ENCODE measurements around the gene CT45A7.
"Not testable (repeated sequence)": the region's sequence is repeated elsewhere in the genome, so short reads cannot be mapped to it uniquely, and the experiment has no call there.

The CT45A7 gene, protein sequence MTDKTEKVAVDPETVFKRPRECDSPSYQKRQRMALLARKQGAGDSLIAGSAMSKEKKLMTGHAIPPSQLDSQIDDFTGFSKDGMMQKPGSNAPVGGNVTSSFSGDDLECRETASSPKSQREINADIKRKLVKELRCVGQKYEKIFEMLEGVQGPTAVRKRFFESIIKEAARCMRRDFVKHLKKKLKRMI

DNA sequence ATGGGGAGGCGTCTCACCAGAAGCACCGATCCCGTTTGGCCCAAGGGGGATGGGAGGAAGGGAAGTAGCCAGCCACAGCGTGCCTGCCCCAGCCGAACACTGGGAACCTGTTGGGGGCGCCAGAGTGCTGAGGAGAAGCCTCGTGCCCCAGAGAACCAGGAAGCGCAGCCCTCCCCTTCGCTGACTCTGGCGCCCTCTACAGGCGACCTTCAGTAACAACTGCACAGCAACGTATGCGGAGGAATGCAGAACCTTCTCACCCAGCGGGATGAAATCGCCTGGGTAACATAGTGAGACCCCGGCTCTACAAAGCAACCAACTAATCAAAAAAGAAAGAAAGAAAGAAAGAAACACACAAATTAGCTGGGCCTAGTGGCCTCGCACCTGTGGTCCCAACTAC, at the start of gene CT45A7:
Gene CT45A7 (minus strand): TSS at position 101 of the 400 bp plus-strand sequence. CDS start 3,747 bp downstream, outside the sequence.
- DNase-seq, result not testable (repeated sequence)

DNA sequence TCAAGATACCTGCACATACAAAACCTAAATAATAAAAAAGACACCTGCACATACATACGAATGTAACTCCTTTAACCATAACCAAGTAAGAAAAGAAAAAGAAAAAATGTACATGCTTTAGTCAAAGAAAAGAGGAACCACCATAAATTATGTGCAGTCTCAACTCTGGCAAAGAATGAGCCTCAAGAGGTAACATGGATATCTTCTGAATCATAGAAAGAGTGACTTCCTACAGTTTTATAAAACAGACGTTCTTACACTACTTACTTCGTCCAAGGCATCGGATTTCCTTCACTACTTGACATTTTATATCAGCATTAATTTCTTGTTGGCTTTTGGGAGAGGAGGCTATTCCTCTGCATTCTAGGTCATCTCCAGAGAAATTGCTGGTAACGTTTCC, 45.7 kb upstream of the CT45A7 start:
- DNase-seq, result not testable (repeated sequence)

DNA sequence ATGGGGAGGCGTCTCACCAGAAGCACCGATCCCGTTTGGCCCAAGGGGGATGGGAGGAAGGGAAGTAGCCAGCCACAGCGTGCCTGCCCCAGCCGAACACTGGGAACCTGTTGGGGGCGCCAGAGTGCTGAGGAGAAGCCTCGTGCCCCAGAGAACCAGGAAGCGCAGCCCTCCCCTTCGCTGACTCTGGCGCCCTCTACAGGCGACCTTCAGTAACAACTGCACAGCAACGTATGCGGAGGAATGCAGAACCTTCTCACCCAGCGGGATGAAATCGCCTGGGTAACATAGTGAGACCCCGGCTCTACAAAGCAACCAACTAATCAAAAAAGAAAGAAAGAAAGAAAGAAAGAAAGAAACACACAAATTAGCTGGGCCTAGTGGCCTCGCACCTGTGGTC, 34.6 kb upstream of the CT45A7 start, which contains the start of gene CT45A9:
Gene CT45A9 (minus strand): TSS at position 101 of the 400 bp plus-strand sequence. CDS start 3,751 bp downstream, outside the sequence.
- DNase-seq, result not testable (repeated sequence)

DNA sequence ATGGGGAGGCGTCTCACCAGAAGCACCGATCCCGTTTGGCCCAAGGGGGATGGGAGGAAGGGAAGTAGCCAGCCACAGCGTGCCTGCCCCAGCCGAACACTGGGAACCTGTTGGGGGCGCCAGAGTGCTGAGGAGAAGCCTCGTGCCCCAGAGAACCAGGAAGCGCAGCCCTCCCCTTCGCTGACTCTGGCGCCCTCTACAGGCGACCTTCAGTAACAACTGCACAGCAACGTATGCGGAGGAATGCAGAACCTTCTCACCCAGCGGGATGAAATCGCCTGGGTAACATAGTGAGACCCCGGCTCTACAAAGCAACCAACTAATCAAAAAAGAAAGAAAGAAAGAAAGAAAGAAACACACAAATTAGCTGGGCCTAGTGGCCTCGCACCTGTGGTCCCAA, 17.4 kb upstream of the CT45A7 start, which contains the start of gene CT45A8:
Gene CT45A8 (minus strand): TSS at position 101 of the 400 bp plus-strand sequence. CDS start 3,755 bp downstream, outside the sequence.
- not testable (repeated sequence) for DNase-seq

- not testable (repeated sequence) for DNase-seq
These were observed 17.2 kb downstream of the CT45A7 start, which contains the start of gene CT45A2 for GRCh38 chrX:135819912-135820311. CT45A2 (minus strand) TSS chrX:135820012; CDS start chrX:135816265, 3,747 bp downstream.

DNA sequence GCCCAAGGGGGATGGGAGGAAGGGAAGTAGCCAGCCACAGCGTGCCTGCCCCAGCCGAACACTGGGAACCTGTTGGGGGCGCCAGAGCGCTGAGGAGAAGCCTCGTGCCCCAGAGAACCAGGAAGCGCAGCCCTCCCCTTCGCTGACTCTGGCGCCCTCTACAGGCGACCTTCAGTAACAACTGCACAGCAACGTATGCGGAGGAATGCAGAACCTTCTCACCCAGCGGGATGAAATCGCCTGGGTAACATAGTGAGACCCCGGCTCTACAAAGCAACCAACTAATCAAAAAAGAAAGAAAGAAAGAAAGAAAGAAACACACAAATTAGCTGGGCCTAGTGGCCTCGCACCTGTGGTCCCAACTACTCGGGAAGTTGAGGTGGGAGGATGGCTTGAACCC, 34.4 kb downstream of the CT45A7 start, which contains the start of gene CT45A6:
Gene CT45A6 (minus strand): TSS at position 101 of the 400 bp plus-strand sequence. CDS start 3,794 bp downstream, outside the sequence.
- DNase-seq, result not testable (repeated sequence)

GRCh38 chrX:135785403-135785802, 51.7 kb downstream of the CT45A7 start, which contains the start of gene CT45A5:
CT45A5 (minus strand) TSS chrX:135785503; CDS start chrX:135781729, 3,774 bp downstream.
- DNase-seq, result not testable (repeated sequence)

All from NCI-H2029 (cell line).